PC-3 (cell line): ENCODE results near the gene CCNB2. TPM values are rescaled to one million over a fixed set of nuclear protein-coding genes. Genes with fewer than 3 reads are reported as not detected.

Experiments
- ATAC-seq: fragments of 200-7000 bp; cut with Tn5 transposase; 2 replicates; pipeline ENCODE4 v1.9.1; 2020; ENCODE audit warnings: mild to moderate bottlenecking, moderate library complexity
- BruUV-seq: library from RNA; stranded (reverse); fragments of 400-500 nt; replicated peaks from 2 replicates; lab custom pipeline; 2021; lab: Mats Ljungman, UMichigan
- CTCF ChIA-PET: fragments of 300-600 bp; sonication (Branson Sonifier 250); formaldehyde crosslinking; loops from one replicate; lab custom pipeline; 2022; ENCODE audit warnings: antibody characterized with exemption; lab: Charles Lee
- POLR2A ChIA-PET: fragments of 300-600 bp; sonication (Branson Sonifier 250); formaldehyde crosslinking; loops from one replicate; lab custom pipeline; 2022; ENCODE audit warnings: antibody characterized with exemption; ENCODE audit not compliant: unreplicated experiment; lab: Charles Lee
- DNase-seq: peaks from one replicate; pipeline ENCODE4 v3.0.0-alpha.2; 2015
- H2AFZ ChIP-seq: fragments of 300-600 bp; sonication (generic); 2 replicates; pipeline ENCODE4 v1.6.0; 2016; ENCODE audit warnings: antibody characterized with exemption, low read length
- H3F3A ChIP-seq: fragments of 300-600 bp; sonication (generic); one replicate; pipeline ENCODE4 v1.6.0; 2017; ENCODE audit warnings: antibody characterized with exemption, low read length, control low read depth, mild to moderate bottlenecking; ENCODE audit not compliant: unreplicated experiment
- H3K27ac ChIP-seq: fragments of 300-600 bp; sonication (generic); 2 replicates; pipeline ENCODE4 v1.5.1; 2016; ENCODE audit warnings: mild to moderate bottlenecking, low read length
- H3K27me3 ChIP-seq: fragments of 300-600 bp; sonication (generic); 2 replicates; pipeline ENCODE4 v1.6.1; 2016; ENCODE audit warnings: low read length, mixed read lengths
- H3K36me3 ChIP-seq: fragments of 300-600 bp; sonication (generic); 2 replicates; pipeline ENCODE4 v1.6.1; 2016; ENCODE audit warnings: low read depth, mixed run types, low read length, mixed read lengths
- H3K4me1 ChIP-seq: fragments of 300-600 bp; sonication (generic); 2 replicates; pipeline ENCODE4 v1.5.1; 2016; ENCODE audit warnings: low read length; ENCODE audit not compliant: insufficient read depth
- H3K4me2 ChIP-seq: fragments of 300-600 bp; sonication (generic); 2 replicates; pipeline ENCODE4 v1.6.0; 2016; ENCODE audit warnings: low read length
- H3K4me3 ChIP-seq: fragments of 300-600 bp; sonication (generic); 2 replicates; pipeline ENCODE4 v1.5.1; 2016; ENCODE audit warnings: mild to moderate bottlenecking, low read length, mixed read lengths
- H3K79me2 ChIP-seq: fragments of 300-600 bp; sonication (generic); 2 replicates; pipeline ENCODE4 v1.6.1; 2017; ENCODE audit warnings: low read length, mixed read lengths
- H3K9ac ChIP-seq: fragments of 300-600 bp; sonication (generic); 2 replicates; pipeline ENCODE4 v1.6.0; 2016; ENCODE audit warnings: mild to moderate bottlenecking, low read length
- H3K9me2 ChIP-seq: fragments of 300-600 bp; sonication (generic); replicated peaks from 2 replicates; pipeline ENCODE4 v1.6.1; 2016; ENCODE audit warnings: mixed run types, low read length, mixed read lengths
- H3K9me3 ChIP-seq: fragments of 300-600 bp; sonication (generic); 2 replicates; pipeline ENCODE4 v1.6.1; 2016; ENCODE audit warnings: low read length, mixed read lengths
- H4K20me1 ChIP-seq: fragments of 300-600 bp; sonication (generic); 2 replicates; pipeline ENCODE4 v1.6.1; 2016; ENCODE audit warnings: low read length, mixed read lengths
- EZH2 ChIP-seq: fragments of 300-600 bp; sonication (generic); IDR thresholded peaks from one replicate; pipeline ENCODE4 v1.6.1; 2017; ENCODE audit warnings: antibody characterized with exemption, mild to moderate bottlenecking, low read length; ENCODE audit not compliant: unreplicated experiment
- EZH2phosphoT487 ChIP-seq: fragments of 300-600 bp; sonication (generic); IDR thresholded peaks from 2 replicates; pipeline ENCODE4 v1.6.1; 2018; ENCODE audit warnings: mild to moderate bottlenecking, antibody characterized with exemption, low read length, borderline replicate concordance
- intact Hi-C: fragments of 100-400 bp; cut with micrococcal nuclease; formaldehyde crosslinking; loops from 2 replicates; pipeline ENCODE4 v1.9.0; 2023
- total RNA-seq: library from RNA; depleted of rRNA; stranded (reverse); fragments of >200 nt; gene quantifications from 2 replicates; pipeline ENCODE4 v1.2.3, GENCODE V29; 2014
- TF ChIP-seq, protein P1 (sequence below): fragments of 300-600 bp; sonication (generic); conservative IDR thresholded peaks from 2 replicates; pipeline ENCODE4 v1.5.1; 2017; ENCODE audit warnings: antibody characterized with exemption, low read depth, mild to moderate bottlenecking, low read length

CCNB2 gene
- total RNA-seq, 1 experiment from 2014 or later: 61.7 TPM

- H3K4me3 ChIP-seq: no peak overlapping the region
- ChIA-PET POLR2A (no interaction called here), CTCF (no interaction called here)
- peaks cover 34% of the 10 kb centered on the region for H3K36me3 ChIP-seq
- no peak overlapping the region for H3K27ac ChIP-seq
- no peak overlapping the region for H3K9ac ChIP-seq
- DNase-seq (no peak), ATAC-seq (no peak)
- TF ChIP-seq, protein P1, sequence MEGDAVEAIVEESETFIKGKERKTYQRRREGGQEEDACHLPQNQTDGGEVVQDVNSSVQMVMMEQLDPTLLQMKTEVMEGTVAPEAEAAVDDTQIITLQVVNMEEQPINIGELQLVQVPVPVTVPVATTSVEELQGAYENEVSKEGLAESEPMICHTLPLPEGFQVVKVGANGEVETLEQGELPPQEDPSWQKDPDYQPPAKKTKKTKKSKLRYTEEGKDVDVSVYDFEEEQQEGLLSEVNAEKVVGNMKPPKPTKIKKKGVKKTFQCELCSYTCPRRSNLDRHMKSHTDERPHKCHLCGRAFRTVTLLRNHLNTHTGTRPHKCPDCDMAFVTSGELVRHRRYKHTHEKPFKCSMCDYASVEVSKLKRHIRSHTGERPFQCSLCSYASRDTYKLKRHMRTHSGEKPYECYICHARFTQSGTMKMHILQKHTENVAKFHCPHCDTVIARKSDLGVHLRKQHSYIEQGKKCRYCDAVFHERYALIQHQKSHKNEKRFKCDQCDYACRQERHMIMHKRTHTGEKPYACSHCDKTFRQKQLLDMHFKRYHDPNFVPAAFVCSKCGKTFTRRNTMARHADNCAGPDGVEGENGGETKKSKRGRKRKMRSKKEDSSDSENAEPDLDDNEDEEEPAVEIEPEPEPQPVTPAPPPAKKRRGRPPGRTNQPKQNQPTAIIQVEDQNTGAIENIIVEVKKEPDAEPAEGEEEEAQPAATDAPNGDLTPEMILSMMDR: no peak
- TF ChIP-seq EZH2phosphoT487: no peak
- TF ChIP-seq EZH2: no peak
- H3K27me3 ChIP-seq: no peaks in the 10 kb centered on the region
- no peaks in the 10 kb centered on the region for H3K9me3 ChIP-seq
- no peak overlapping the region for H2AFZ ChIP-seq
- H3F3A ChIP-seq: no peaks in the 10 kb centered on the region
- no TSS peak for BruUV-seq
- H3K4me2 ChIP-seq: no peak overlapping the region
- H3K79me2 ChIP-seq: no peaks in the 10 kb centered on the region
- no peaks in the 10 kb centered on the region for H3K9me2 ChIP-seq
- no peaks in the 10 kb centered on the region for H3K4me1 ChIP-seq
- intact Hi-C loops: no loop called here
- no peaks in the 10 kb centered on the region for H4K20me1 ChIP-seq
Measured at GRCh38 chr15:59157396-59157795, 52.5 kb downstream of the CCNB2 start.

DNA sequence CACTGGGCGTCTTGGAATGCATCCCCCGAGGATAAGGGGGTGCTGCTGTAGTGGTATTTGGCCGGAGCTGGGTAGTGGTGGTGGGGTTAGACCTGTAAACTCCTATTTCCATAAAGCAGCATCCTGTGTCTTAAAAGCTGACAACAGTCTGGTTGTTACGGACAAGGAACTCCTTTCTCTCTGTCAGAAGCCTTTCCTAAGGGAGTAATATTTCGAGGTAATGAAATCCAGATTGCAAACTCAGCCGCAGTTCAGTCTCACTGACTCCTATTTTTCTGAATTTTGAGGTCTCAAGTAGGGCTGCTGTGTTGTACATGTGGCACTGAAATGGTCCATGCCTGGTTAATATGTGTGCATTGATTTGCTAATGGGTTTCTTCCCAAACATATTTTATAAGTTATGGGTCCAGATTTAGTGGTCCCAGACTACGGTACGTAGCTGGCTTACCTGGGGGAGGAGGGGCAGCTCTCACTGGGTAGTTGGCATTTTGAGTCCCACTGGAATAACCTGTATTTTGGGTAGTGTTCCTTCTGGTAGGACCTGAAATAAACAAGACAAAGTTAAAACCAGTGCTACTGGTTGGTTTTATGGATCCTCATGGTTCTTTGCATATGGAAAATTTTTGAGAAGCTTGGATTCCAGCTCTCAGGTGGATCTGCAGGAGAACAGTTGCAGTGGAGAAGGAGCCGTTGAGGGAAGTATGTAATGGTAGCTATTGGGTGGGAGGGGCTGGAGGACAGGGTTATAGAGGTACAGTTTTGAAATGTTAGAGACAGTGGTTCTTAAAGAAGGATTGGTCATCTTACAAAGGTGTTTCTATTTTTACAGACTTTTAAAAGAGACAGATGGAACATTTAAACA is 53.1 kb downstream of the CCNB2 start:
- no peak overlapping the region for H3K4me2 ChIP-seq
- DNase-seq: no peak
- TF ChIP-seq EZH2 (no peak), EZH2phosphoT487 (no peak)
- TF ChIP-seq, protein P1: no peak
- H3K9me2 ChIP-seq: no peaks in the 10 kb centered on the region
- no peak for ATAC-seq
- intact Hi-C loops: no loop called here
- H4K20me1 ChIP-seq: no peaks in the 10 kb centered on the region
- no peak overlapping the region for H3K9ac ChIP-seq
- CTCF ChIA-PET: no interaction called here
- H3K4me3 ChIP-seq: no peak overlapping the region
- peaks cover 29% of the 10 kb centered on the region for H3K36me3 ChIP-seq
- no peaks in the 10 kb centered on the region for H3F3A ChIP-seq
- H3K79me2 ChIP-seq: no peaks in the 10 kb centered on the region
- no peaks in the 10 kb centered on the region for H3K4me1 ChIP-seq
- H3K27ac ChIP-seq: no peak overlapping the region
- H2AFZ ChIP-seq: no peak overlapping the region
- no peaks in the 10 kb centered on the region for H3K27me3 ChIP-seq
- POLR2A ChIA-PET: no interaction called here
- no TSS peak for BruUV-seq
- H3K9me3 ChIP-seq: no peaks in the 10 kb centered on the region

GRCh38 chr15:59158701-59159034 is 53.7 kb downstream of the CCNB2 start:
- Histone ChIP-seq H3K9me2 (no peaks in the 10 kb centered on the region), H3F3A (no peaks in the 10 kb centered on the region), H4K20me1 (no peaks in the 10 kb centered on the region), H3K27me3 (no peaks in the 10 kb centered on the region), H3K27ac (no peak overlapping the region), H3K4me3 (no peak overlapping the region), H3K4me2 (no peak overlapping the region), H3K4me1 (no peaks in the 10 kb centered on the region), H3K36me3 (peaks cover 29% of the 10 kb centered on the region), H2AFZ (no peak overlapping the region), H3K9ac (no peak overlapping the region), H3K9me3 (no peaks in the 10 kb centered on the region), H3K79me2 (no peaks in the 10 kb centered on the region)
- ATAC-seq (no peak), DNase-seq (no peak)
- ChIA-PET CTCF (no interaction called here), POLR2A (no interaction called here)
- intact Hi-C loops: no loop called here
- BruUV-seq: no TSS peak
- TF ChIP-seq, protein P1: no peak
- TF ChIP-seq EZH2phosphoT487 (no peak), EZH2 (no peak)
